ENCODE results near the gene FBXL17.
"Not testable (repeated sequence)": the region's sequence is repeated elsewhere in the genome, so short reads cannot be mapped to it uniquely, and the experiment has no call there.

FBXL17 gene

GRCh38 chr5:108238936-108239887 is 142.7 kb downstream of the FBXL17 start:
- DNase-seq: no peak

DNA sequence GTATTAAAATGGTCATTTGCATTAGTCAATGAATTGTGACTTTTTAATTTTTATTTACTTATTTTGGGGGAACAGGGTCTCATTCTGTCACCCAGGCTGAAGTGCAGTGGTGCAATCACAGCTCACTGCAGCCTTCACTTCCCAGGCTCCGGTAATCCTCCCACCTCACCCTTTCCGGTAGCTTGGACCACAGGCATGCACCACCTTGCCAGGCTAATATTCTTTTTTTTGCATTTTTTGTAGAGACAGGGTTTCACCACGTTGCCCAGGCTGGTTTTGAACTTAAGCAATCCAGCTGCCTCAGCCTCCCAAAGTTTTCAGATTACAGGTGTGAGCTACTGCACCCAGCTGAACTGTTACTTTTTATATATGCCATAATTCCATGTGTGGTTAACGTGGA is 143.4 kb downstream of the FBXL17 start:
- DNase-seq: no peak

DNA sequence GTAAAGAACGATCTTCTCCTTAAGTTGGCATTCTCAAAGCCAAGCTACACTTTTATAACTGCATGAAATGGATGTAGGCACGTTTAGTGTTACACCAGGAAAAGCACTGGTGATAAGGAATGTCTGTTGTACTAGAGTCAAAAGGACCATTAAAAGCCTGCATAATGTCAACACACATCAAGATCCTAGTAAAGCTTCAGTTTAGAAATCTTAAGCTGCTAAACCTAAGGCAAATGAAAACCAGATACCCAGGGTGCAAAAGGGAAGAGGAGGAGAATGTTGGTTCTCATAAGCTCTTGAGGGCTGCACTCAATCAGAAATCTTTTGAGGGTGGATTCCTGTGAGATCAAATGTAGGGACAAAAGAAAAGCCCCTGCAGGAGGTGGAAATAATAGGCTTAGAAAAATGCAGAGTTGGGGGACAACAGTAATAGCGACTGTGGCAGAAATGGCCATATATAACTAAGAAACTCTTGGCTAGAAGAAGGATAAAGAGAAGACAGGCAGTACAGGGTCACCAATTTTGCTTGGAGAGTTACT is 148.2 kb downstream of the FBXL17 start:
- DNase-seq: no peak

DNA sequence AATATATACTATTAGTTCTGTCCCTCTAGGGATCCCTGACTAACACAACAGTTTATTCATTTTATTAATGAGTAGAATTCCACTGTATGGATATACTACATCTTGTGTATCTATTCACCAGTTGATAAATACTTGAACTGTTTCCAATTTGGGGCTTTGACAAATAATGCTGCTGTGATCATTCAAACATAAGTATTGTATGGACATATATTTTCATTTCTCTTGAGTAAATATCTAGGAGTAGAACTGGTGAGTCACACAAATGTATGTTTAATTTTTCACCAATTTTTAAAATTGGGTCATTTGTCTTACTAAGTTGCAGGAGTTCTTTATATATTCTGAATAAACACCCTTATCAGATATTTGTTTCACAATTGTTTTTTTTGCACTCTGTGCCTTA is 149.1 kb downstream of the FBXL17 start:
- no peak for DNase-seq

GRCh38 chr5:108222011-108222410 is 159.9 kb downstream of the FBXL17 start:
- no peak for DNase-seq

- no peak for DNase-seq
Observed at GRCh38 chr5:108220834-108221233, 161.1 kb downstream of the FBXL17 start.

DNA sequence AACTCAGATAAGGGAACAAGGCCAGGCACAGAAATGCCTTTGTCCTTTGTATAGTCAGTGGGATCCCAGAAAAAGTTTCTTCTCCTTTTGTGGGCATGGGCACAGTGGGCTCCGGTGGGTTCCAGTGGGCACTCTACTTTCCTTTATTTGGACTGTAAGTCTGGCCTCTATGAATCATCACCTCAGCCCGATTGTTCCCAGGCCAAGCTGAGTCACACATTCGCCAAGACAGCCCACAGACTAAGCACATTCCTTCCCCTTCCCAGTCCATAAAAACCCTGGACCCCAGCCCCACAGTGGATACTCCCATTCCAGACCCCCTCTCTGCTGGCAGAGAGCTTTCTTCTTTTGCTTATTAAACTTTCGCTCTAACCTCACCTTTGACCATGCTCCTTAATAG is 165.0 kb downstream of the FBXL17 start:
- no peak for DNase-seq

- no peak for DNase-seq
Observed at GRCh38 chr5:108214857-108215256, 167.0 kb downstream of the FBXL17 start.

GRCh38 chr5:108212775-108213346 is 169.0 kb downstream of the FBXL17 start:
- DNase-seq: no peak

GRCh38 chr5:108206707-108207106 is 175.2 kb downstream of the FBXL17 start:
- DNase-seq: no peak

- DNase-seq: no peak
Observed at GRCh38 chr5:108201721-108202120, 180.2 kb downstream of the FBXL17 start.

GRCh38 chr5:108196276-108196675 is 185.6 kb downstream of the FBXL17 start:
- DNase-seq: no peak

GRCh38 chr5:108193021-108193795 is 188.7 kb downstream of the FBXL17 start:
- no peak for DNase-seq

DNA sequence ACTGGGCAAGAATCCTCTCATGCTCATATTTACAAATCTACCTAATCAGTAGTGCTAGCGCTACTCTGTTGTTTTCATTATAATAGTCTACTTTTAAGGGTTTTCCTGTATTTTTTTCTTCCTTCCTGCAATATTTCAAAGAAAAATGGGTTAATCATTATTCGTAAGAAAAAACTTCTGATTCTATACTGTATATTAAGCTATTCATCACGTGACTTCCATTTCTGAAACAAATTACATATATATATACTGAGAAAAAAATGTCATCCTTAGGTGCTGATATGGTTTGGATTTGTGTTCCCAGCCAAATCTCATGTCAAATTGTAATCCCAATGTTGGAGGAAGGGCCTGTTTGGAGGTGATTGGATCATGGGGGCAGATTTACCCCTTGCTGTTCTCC is 197.0 kb downstream of the FBXL17 start:
- no peak for DNase-seq

DNA sequence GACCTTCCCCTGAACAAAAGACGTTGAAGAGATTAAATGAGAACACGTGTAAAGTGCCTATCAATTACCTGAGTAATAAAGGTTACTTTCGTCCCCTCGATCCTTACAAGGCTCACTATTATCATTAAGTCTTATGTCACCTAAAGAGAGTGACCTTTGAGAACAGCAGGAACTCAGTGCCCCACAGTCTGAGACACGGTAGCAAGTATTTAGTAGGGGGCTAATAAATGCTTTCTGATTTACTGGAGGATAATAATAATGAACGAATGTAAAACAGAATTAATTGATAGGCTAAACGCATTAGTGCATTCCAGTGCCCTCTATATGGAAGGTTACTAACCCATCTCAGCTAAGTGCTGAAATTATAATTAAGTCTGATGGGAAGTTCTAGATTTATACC is 199.9 kb downstream of the FBXL17 start:
- DNase-seq: no peak

DNA sequence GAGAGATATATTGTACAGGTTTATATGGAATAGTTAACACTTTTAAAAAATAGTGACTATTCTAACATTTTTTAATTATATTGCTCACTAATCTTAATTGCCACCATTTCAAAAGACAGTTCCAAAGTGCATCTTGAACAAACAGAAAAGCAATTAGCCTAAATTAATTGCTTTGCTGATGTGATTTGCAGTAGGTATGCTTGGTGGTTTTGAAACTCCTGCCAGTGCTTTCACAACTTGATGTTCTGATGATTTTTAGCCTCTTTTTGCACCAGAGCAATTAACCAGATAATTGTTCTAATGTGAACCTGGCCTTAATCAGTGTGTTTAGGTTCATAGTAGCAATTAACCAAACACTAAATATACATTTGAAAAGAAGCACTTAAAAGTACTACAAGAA is 207.6 kb downstream of the FBXL17 start:
- no peak for DNase-seq

GRCh38 chr5:108171759-108172158 is 210.1 kb downstream of the FBXL17 start:
- no peak for DNase-seq

DNA sequence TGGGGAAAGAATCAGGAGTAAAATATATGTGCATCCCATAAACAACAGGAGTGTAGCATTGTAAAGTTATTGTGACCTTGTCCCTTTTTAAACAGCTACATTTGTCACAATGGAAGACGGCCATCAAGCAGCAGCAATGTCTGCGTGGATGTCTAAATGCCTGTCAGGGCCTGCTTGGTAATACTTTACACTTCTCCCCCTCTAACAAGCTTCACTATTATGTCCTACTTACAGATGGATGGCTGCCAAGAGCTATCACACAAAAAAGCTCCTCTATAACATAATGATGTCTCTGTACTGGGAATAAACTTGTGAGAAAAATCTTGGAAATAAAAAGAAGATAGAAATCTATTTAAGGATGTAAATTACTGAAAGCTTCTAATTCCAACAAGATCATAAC is 213.0 kb downstream of the FBXL17 start:
- DNase-seq: no peak

- no peak for DNase-seq
Observed at GRCh38 chr5:108167174-108167573, 214.7 kb downstream of the FBXL17 start.

GRCh38 chr5:108164574-108164973 is 217.3 kb downstream of the FBXL17 start:
- no peak for DNase-seq

GRCh38 chr5:108152854-108153253 is 229.0 kb downstream of the FBXL17 start:
- DNase-seq: not testable (repeated sequence)

GRCh38 chr5:108149369-108149768 is 232.5 kb downstream of the FBXL17 start:
- DNase-seq: no peak

DNA sequence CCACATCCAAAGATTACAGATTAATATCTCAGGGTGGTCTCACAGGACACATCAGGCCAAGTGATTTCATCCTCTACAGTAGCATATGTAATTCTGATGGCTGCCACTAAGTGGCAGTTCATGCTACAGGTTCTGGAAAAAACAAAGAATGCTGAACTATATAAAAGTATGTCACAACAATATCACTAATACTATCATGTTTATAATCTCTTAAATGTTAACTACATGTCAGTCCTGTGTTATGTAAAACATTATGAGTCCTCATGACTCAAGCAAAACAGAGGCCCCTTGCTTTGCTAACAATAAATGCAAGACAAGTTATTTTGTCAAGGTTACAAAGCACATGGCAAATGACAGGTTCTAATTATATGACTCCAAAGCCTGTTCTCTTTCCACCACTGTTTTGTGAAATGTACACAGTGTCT is 233.2 kb downstream of the FBXL17 start:
- DNase-seq: no peak

All from DMS 273 treated with DMSO at 0.1 percent for 48 hours (cell line).